ENCODE data around the gene BMP6.

- TF ChIP-seq EZH2 (IDR thresholded peaks at IDR 0.05; ENCODE audit: borderline replicate concordance, low read depth, low read length, severe bottlenecking) (no peak), CTCF (IDR thresholded peaks at IDR 0.05; ENCODE audit: borderline replicate concordance, extremely low read depth, low read length, poor library complexity, severe bottlenecking) (no peak)
Observed at GRCh38 chr6:7770111-7770510, 44.2 kb downstream of the BMP6 start.
